SK-N-SH (cell line): ENCODE results near the gene DGKI.

Experiments used
- CTCF ChIP-seq: fragments of 200-600 bp; sonication (generic); IDR thresholded peaks from 2 replicates; pipeline ENCODE4 v1.6.1; 2017; ENCODE audit warnings: antibody characterized with exemption, mild to moderate bottlenecking, moderate library complexity
- EZH2phosphoT487 ChIP-seq: fragments of 200-600 bp; sonication (generic); IDR thresholded peaks from 2 replicates; pipeline ENCODE4 v1.6.1; 2017; ENCODE audit warnings: low read depth, mixed run types, mild to moderate bottlenecking, antibody characterized with exemption, moderate library complexity, borderline replicate concordance
- NRF1 ChIP-seq: IDR thresholded peaks from 2 replicates; pipeline ENCODE4 v1.6.1; 2012; ENCODE audit warnings: low read depth, mild to moderate bottlenecking, low read length
- RAD21 ChIP-seq: IDR thresholded peaks from 2 replicates; pipeline ENCODE4 v1.6.1; 2012; ENCODE audit warnings: mild to moderate bottlenecking, low read length
- REST ChIP-seq: IDR thresholded peaks from 2 replicates; pipeline ENCODE4 v1.6.1; 2012; ENCODE audit warnings: mild to moderate bottlenecking, low read depth, low read length, moderate library complexity
- SIN3A ChIP-seq: IDR thresholded peaks from 2 replicates; pipeline ENCODE4 v1.6.1; 2012; ENCODE audit warnings: low read depth, mild to moderate bottlenecking, low read length, moderate library complexity, borderline replicate concordance
- TAF1 ChIP-seq: IDR thresholded peaks from 2 replicates; pipeline ENCODE4 v1.6.1; 2012; ENCODE audit warnings: low read depth, mild to moderate bottlenecking, low read length, moderate library complexity, borderline replicate concordance
- USF2 ChIP-seq: fragments of 150-350 bp; IDR thresholded peaks from 2 replicates; pipeline ENCODE4 v1.6.1; 2017; ENCODE audit warnings: antibody characterized with exemption, low read length, low read depth, borderline replicate concordance

GRCh38 chr7:137390076-137390475 lies 456.7 kb downstream of the DGKI start:
- no peak for TF ChIP-seq REST
- TF ChIP-seq USF2 = no peak
- no peak for TF ChIP-seq CTCF
- no peak for TF ChIP-seq RAD21
- no peak for TF ChIP-seq SIN3A
- no peak for TF ChIP-seq TAF1
- TF ChIP-seq NRF1 = no peak
- TF ChIP-seq EZH2phosphoT487 = no peak
